ENCODE data around the gene NCOA3. TPM values are rescaled to one million over a fixed set of nuclear protein-coding genes. Genes with fewer than 3 reads are reported as not detected.
A peak's percentile ranks its signal among the peaks of the same experiment; 100 is the strongest.
"Not testable (repeated sequence)": the region's sequence is repeated elsewhere in the genome, so short reads cannot be mapped to it uniquely, and the experiment has no call there.

Gene NCOA3
- total and polyA plus RNA-seq, 7 donors, result 4.8 to 51.0 (median 22.8) TPM

GRCh38 chr20:47503685-47504084 is 2.0 kb downstream of the NCOA3 start:
- 66 to 74% methylated on average over 2 of the region's 2 CpGs for WGBS, 2 donors
- peak overlapping the region in 2 of 4 donors; percentile 88 to 94 for H3K4me3 ChIP-seq
- H3K4me1 ChIP-seq, result peaks cover 0 to 37% (median 23%) of the 10 kb centered on the region in 4 donors
- H3K36me3 ChIP-seq, result no peaks in the 10 kb centered on the region
- no peaks in the 10 kb centered on the region for H3K27me3 ChIP-seq
- no peak overlapping the region for H3K27ac ChIP-seq
- TF ChIP-seq CTCF (IDR thresholded peaks at IDR 0.05) (no peak), POLR2AphosphoS5 (IDR thresholded peaks at IDR 0.05) (no peak), POLR2A (IDR thresholded peaks at IDR 0.05) (no peak), EP300 (IDR thresholded peaks at IDR 0.05) (no peak)
- H3K9me3 ChIP-seq, result no peaks in the 10 kb centered on the region
- DNase-seq, result no peak
- intact Hi-C loops (cut with DNase I), result loop anchor here (5.0 to 10.0 kb wide), 4 partner anchors 74 to 229 kb away; no protein-coding TSS in a partner anchor

GRCh38 chr20:47506335-47506734 is 4.6 kb downstream of the NCOA3 start:
- 40 to 73% methylated on average over 2 of the region's 2 CpGs for WGBS, 2 donors
- Histone ChIP-seq H3K9me3 (no peaks in the 10 kb centered on the region), H3K36me3 (no peaks in the 10 kb centered on the region), H3K27ac (no peak overlapping the region), H3K4me3 (no peak overlapping the region), H3K27me3 (no peaks in the 10 kb centered on the region), H3K4me1 (peaks cover 0 to 33% (median 23%) of the 10 kb centered on the region in 4 donors)
- TF ChIP-seq POLR2A (IDR thresholded peaks at IDR 0.05) (no peak), POLR2AphosphoS5 (IDR thresholded peaks at IDR 0.05) (no peak), EP300 (IDR thresholded peaks at IDR 0.05) (no peak), CTCF (IDR thresholded peaks at IDR 0.05) (no peak)
- no peak for DNase-seq
- intact Hi-C loops (cut with DNase I), result loop anchor here (10.0 kb wide), 1 partner anchor 232 kb away; no protein-coding TSS in a partner anchor

- Histone ChIP-seq H3K27me3 (no peaks in the 10 kb centered on the region), H3K27ac (no peak overlapping the region), H3K9me3 (no peaks in the 10 kb centered on the region), H3K36me3 (no peaks in the 10 kb centered on the region), H3K4me1 (peaks cover 0 to 31% (median 23%) of the 10 kb centered on the region in 4 donors), H3K4me3 (no peak overlapping the region)
- 45 to 80% methylated on average over 2 of the region's 2 CpGs for WGBS, 2 donors
- TF ChIP-seq POLR2AphosphoS5 (IDR thresholded peaks at IDR 0.05), result no peak
- TF ChIP-seq CTCF (IDR thresholded peaks at IDR 0.05), result no peak
- TF ChIP-seq POLR2A (IDR thresholded peaks at IDR 0.05), result no peak
- no peak for TF ChIP-seq EP300 (IDR thresholded peaks at IDR 0.05)
- intact Hi-C loops (cut with DNase I), result loop anchor here (10.0 kb wide), 1 partner anchor 232 kb away; no protein-coding TSS in a partner anchor
- no peak for DNase-seq
Observed at GRCh38 chr20:47506850-47507249, 5.2 kb downstream of the NCOA3 start.

GRCh38 chr20:47507275-47507981 is 5.7 kb downstream of the NCOA3 start:
- not testable (repeated sequence) for H3K36me3 ChIP-seq, H3K27ac ChIP-seq, H3K4me3 ChIP-seq, H3K27me3 ChIP-seq, DNase-seq, H3K9me3 ChIP-seq
- WGBS, 2 donors, result 88 to 92% methylated on average over 9 of the region's 9 CpGs
- peaks cover 0 to 31% (median 23%) of the 10 kb centered on the region in 4 donors for H3K4me1 ChIP-seq
- intact Hi-C loops (cut with DNase I), result loop anchor here (10.0 kb wide), 1 partner anchor 233 kb away; no protein-coding TSS in a partner anchor

GRCh38 chr20:47508278-47508677 is 6.6 kb downstream of the NCOA3 start:
- no peaks in the 10 kb centered on the region for H3K36me3 ChIP-seq
- no peak for DNase-seq
- no peaks in the 10 kb centered on the region for H3K27me3 ChIP-seq
- no peaks in the 10 kb centered on the region for H3K9me3 ChIP-seq
- peaks cover 0 to 27% (median 20%) of the 10 kb centered on the region in 4 donors for H3K4me1 ChIP-seq
- no peak overlapping the region for H3K4me3 ChIP-seq
- TF ChIP-seq POLR2A (IDR thresholded peaks at IDR 0.05), result no peak
- no peak for TF ChIP-seq CTCF (IDR thresholded peaks at IDR 0.05)
- no peak for TF ChIP-seq POLR2AphosphoS5 (IDR thresholded peaks at IDR 0.05)
- no peak for TF ChIP-seq EP300 (IDR thresholded peaks at IDR 0.05)
- intact Hi-C loops (cut with DNase I), result loop anchor here (10.0 kb wide), 1 partner anchor 233 kb away; no protein-coding TSS in a partner anchor
- H3K27ac ChIP-seq, result no peak overlapping the region
